B cell (primary cell): ENCODE measurements around the gene KATNBL1. TPM values are rescaled to one million over a fixed set of nuclear protein-coding genes. Genes with fewer than 3 reads are reported as not detected.

Experiments used
- ATAC-seq: fragments of 200-7000 bp; cut with Tn5 transposase; one replicate; pipeline ENCODE4 v1.10.0; 2021; ENCODE audit warnings: low read depth, mild to moderate bottlenecking, moderate number of reproducible peaks, moderate library complexity
- CTCF ChIA-PET: fragments of 350-600 bp; sonication (Branson Sonifier 250); formaldehyde crosslinking; loops from one replicate; lab custom pipeline; 2021; ENCODE audit warnings: antibody characterized with exemption, inconsistent platforms; lab: Charles Lee
- POLR2A ChIA-PET: fragments of 350-600 bp; sonication (Branson Sonifier 250); formaldehyde crosslinking; loops from one replicate; lab custom pipeline; 2021; ENCODE audit warnings: antibody characterized with exemption; lab: Charles Lee
- DNase-seq: peaks from one replicate; pipeline ENCODE4 v3.0.0; 2013
- H2AFZ ChIP-seq: 2 replicates; pipeline ENCODE4 v1.6.1; 2012; ENCODE audit warnings: mild to moderate bottlenecking, low read depth, low read length; ENCODE audit not compliant: insufficient read depth, poor library complexity, severe bottlenecking
- H3K27ac ChIP-seq, 2 donors: 1 replicate in 1 of 2; 2 replicates in 1 of 2; pipeline ENCODE4 v1.5.1; 2012 to 2013; ENCODE audit warnings: low read length in 2 of 2, mild to moderate bottlenecking in 2 of 2, moderate library complexity in 1 of 2
- H3K27me3 ChIP-seq, 4 experiments: fragments of 200-600 bp in 1 of 4; sonication (generic) in 1 of 4; replicated peaks in 1 of 4; 1 replicate in 2 of 4; 2 replicates in 2 of 4; pipeline versions ENCODE4 v1.6.1 to v1.7.0; 2013 to 2016; ENCODE audit warnings: low read length in 3 of 4, mild to moderate bottlenecking in 2 of 4, mixed read lengths in 1 of 4, moderate library complexity in 1 of 4; ENCODE audit not compliant: insufficient read depth in 4 of 4, control insufficient read depth in 3 of 4; ENCODE audit errors: control extremely low read depth in 1 of 4
- H3K36me3 ChIP-seq, 2 experiments: replicated peaks in 1 of 2; 1 replicate in 1 of 2; 2 replicates in 1 of 2; pipeline versions ENCODE4 v1.6.1 to v1.7.1; 2013; ENCODE audit warnings: low read length in 1 of 2; ENCODE audit not compliant: insufficient read depth in 2 of 2, control insufficient read depth in 1 of 2; ENCODE audit errors: control extremely low read depth in 1 of 2, extremely low read depth in 1 of 2
- H3K4me1 ChIP-seq, 2 donors: fragments of 200-600 bp in 1 of 2; sonication (generic) in 1 of 2; 1 replicate in 1 of 2; 2 replicates in 1 of 2; pipeline versions ENCODE4 v1.5.1 to v1.6.1; 2013 to 2017; ENCODE audit warnings: low read length in 2 of 2; ENCODE audit not compliant: control insufficient read depth in 2 of 2, insufficient read depth in 2 of 2
- H3K4me2 ChIP-seq: replicated peaks from 2 replicates; pipeline ENCODE3; 2012; ENCODE audit warnings: mild to moderate bottlenecking, low read depth, low read length; ENCODE audit not compliant: poor library complexity, severe bottlenecking
- H3K4me3 ChIP-seq, 5 experiments: fragments of 200-600 bp in 1 of 5; sonication (generic) in 1 of 5; 1 replicate in 3 of 5; 2 replicates in 2 of 5; pipeline versions ENCODE4 v1.5.1 to v1.7.0; 2011 to 2016; ENCODE audit warnings: low read length in 4 of 5, mild to moderate bottlenecking in 4 of 5, low read depth in 2 of 5, control low read depth in 1 of 5, moderate library complexity in 1 of 5; ENCODE audit not compliant: insufficient read depth in 1 of 5; ENCODE audit errors: control extremely low read depth in 1 of 5, extremely low read depth in 1 of 5
- H3K79me2 ChIP-seq: fragments of 200-600 bp; sonication (generic); one replicate; pipeline ENCODE4 v1.6.0; 2016; ENCODE audit warnings: low read length; ENCODE audit not compliant: control insufficient read depth, insufficient read depth
- H3K9ac ChIP-seq: fragments of 200-600 bp; sonication (generic); 2 replicates; pipeline ENCODE4 v1.6.1; 2017; ENCODE audit warnings: mild to moderate bottlenecking, low read length, moderate library complexity
- H3K9me3 ChIP-seq, 3 donors: one replicate each; pipeline versions ENCODE4 v1.6.1 to v1.7.1; 2013; ENCODE audit warnings: low read length in 2 of 3; ENCODE audit not compliant: control insufficient read depth in 2 of 3, insufficient read depth in 1 of 3; ENCODE audit errors: control extremely low read depth in 1 of 3
- H4K20me1 ChIP-seq: 2 replicates; pipeline ENCODE4 v1.6.0; 2012; ENCODE audit warnings: mild to moderate bottlenecking, low read length; ENCODE audit not compliant: insufficient read depth, control insufficient read depth, poor library complexity, severe bottlenecking
- H3K27ac Mint-ChIP-seq: one replicate; pipeline ENCODE4 v1.8.0; 2021; ENCODE audit warnings: mixed read lengths
- H3K27me3 Mint-ChIP-seq: one replicate; pipeline ENCODE4 v1.8.0; 2021; ENCODE audit warnings: mixed read lengths
- H3K4me1 Mint-ChIP-seq: one replicate; pipeline ENCODE4 v1.8.0; 2021; ENCODE audit warnings: mixed read lengths
- H3K4me3 Mint-ChIP-seq: one replicate; pipeline ENCODE4 v1.8.0; 2021; ENCODE audit warnings: mixed read lengths
- H3K9me3 Mint-ChIP-seq: one replicate; pipeline ENCODE4 v1.8.0; 2022; ENCODE audit warnings: mixed read lengths; ENCODE audit not compliant: insufficient read depth
- CTCF ChIP-seq: fragments of 200-600 bp; IDR thresholded peaks from one replicate; pipeline ENCODE4 v1.8.0; 2022; ENCODE audit warnings: antibody characterized with exemption, mild to moderate bottlenecking
- EZH2 ChIP-seq: IDR thresholded peaks from 2 replicates; pipeline ENCODE4 v1.6.1; 2012; ENCODE audit warnings: borderline replicate concordance, low read depth, mild to moderate bottlenecking, moderate library complexity, low read length; ENCODE audit not compliant: insufficient read depth, poor library complexity, severe bottlenecking
- WGBS: methylation state at CpG from one replicate; pipeline ENCODE4 v1.1.5; 2013; ENCODE audit warnings: missing lambda C conversion rate; ENCODE audit not compliant: insufficient coverage; 5-methylcytosine and 5-hydroxymethylcytosine counted together
- intact Hi-C: fragments of 100-400 bp; cut with micrococcal nuclease; formaldehyde crosslinking; loops from one replicate; pipeline ENCODE4 v1.10.0; 2022
- polyA plus RNA-seq: library from polyadenylated mRNA; depleted of rRNA; stranded (reverse); fragments of >200 nt; gene quantifications from 2 replicates; pipeline ENCODE4 v1.2.3, GENCODE V29; 2012
- total RNA-seq, 2 donors: library from RNA; stranded (reverse); fragments of 120-200 nt in 1 of 2; gene quantifications; 1 replicate in 1 of 2; 2 replicates in 1 of 2; pipeline versions ENCODE4 v1.2.3 to v1.2.4, GENCODE V29; 2013 to 2022

Gene KATNBL1
- total and polyA plus RNA-seq, 2 donors (not counting 1 experiment from before 2014, with no cell fraction given), result 22.1 to 54.8 TPM

DNA sequence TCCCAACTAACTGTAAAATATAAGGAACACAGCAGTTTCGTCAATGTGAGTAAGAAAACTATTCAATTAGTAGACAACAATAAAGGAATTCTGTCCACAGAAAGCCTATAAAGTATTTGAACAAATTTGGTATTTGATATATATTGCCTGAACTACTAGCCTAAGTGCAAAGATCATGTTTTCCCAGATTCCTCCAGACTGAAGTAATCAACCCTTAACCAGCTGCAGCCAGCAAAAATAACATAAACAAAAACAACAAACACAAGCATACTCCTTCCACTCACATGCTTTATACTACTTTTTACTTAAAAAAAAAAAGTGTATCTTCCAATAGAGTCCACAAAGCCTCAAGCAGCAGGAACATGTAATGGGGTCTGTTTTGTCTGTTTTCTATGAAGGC lies 84.0 kb downstream of the KATNBL1 start:
- H3K4me1 ChIP-seq, result no peaks in the 10 kb centered on the region
- no peak for DNase-seq
- no peaks in the 10 kb centered on the region for H3K36me3 ChIP-seq
- ChIA-PET POLR2A (no interaction called here), CTCF (no interaction called here)
- no peaks in the 10 kb centered on the region for H3K27me3 ChIP-seq
- no CpG with 5 or more reads among the region's 1 CpG for WGBS
- intact Hi-C loops, result no loop called here
- no peaks in the 10 kb centered on the region for H3K9me3 ChIP-seq
- Mint-ChIP-seq H3K27me3 (peaks cover 15% of the 10 kb centered on the region), H3K9me3 (no peaks in the 10 kb centered on the region), H3K27ac (no peak overlapping the region), H3K4me1 (no peaks in the 10 kb centered on the region), H3K4me3 (no peak overlapping the region)
- TF ChIP-seq CTCF (no peak), EZH2 (no peak)
- H3K4me2 ChIP-seq, result no peak overlapping the region
- no peaks in the 10 kb centered on the region for H3K79me2 ChIP-seq
- no peak overlapping the region for H3K9ac ChIP-seq
- H3K4me3 ChIP-seq, result no peak overlapping the region
- H2AFZ ChIP-seq, result no peak overlapping the region
- H3K27ac ChIP-seq, result no peak overlapping the region
- no peaks in the 10 kb centered on the region for H4K20me1 ChIP-seq
- ATAC-seq, result no peak

GRCh38 chr15:34124651-34125050 lies 85.2 kb downstream of the KATNBL1 start:
- H3K9me3 Mint-ChIP-seq, result no peaks in the 10 kb centered on the region
- no peak overlapping the region for H3K4me2 ChIP-seq
- H3K27ac ChIP-seq, result no peak overlapping the region
- ATAC-seq (no peak), DNase-seq (no peak)
- no peaks in the 10 kb centered on the region for H3K27me3 ChIP-seq
- H3K27ac Mint-ChIP-seq, result no peak overlapping the region
- H3K4me3 Mint-ChIP-seq, result no peak overlapping the region
- H3K4me1 ChIP-seq, result no peaks in the 10 kb centered on the region
- no peaks in the 10 kb centered on the region for H3K79me2 ChIP-seq
- no peaks in the 10 kb centered on the region for H3K36me3 ChIP-seq
- no peak overlapping the region for H2AFZ ChIP-seq
- no peak for TF ChIP-seq EZH2
- no peak for TF ChIP-seq CTCF
- H3K9ac ChIP-seq, result no peak overlapping the region
- ChIA-PET POLR2A (no interaction called here), CTCF (no interaction called here)
- H3K9me3 ChIP-seq, result no peaks in the 10 kb centered on the region
- H3K27me3 Mint-ChIP-seq, result peaks cover 24% of the 10 kb centered on the region
- no peaks in the 10 kb centered on the region for H4K20me1 ChIP-seq
- H3K4me1 Mint-ChIP-seq, result no peaks in the 10 kb centered on the region
- 100% methylated on average over 3 of the region's 4 CpGs for WGBS
- intact Hi-C loops, result no loop called here
- H3K4me3 ChIP-seq, result no peak overlapping the region
